ENCODE data around the gene KLHL25.

The KLHL25 gene

DNA sequence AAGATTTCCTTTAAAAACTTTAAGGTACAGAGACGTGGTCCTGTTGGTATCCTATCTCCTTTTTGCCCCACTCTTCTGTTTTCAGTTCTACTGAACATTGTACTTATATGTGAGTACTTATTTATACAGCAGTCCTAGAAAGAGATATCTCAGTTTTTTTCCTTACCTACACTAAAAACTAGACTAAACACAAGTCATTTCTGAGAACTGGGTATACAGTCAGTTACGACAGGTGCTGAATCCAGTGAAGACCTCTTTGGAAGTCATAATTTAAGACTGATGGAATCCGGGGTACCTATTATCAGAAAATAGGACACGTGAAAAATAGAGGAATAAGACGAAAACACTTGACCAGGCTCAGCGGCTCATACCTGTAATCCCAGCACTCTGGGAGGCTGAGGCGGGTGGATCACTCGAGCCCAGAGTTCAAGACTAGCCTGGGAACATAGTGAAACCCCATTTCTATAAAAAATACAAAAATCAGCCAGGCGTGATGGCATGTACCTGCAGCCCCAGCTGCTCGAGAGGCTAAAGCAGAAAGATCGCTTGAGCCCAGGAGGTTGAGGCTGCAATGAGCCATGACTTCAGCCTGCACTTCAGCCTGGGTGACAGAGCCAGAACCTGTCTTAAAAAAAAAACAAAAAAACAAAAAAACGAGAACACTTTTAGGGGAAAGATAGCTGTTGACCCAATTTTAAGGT, 76.3 kb downstream of the KLHL25 start:
- Histone ChIP-seq H4K91ac (ENCODE audit: low read depth, low read length) (no peak overlapping the region), H2AFZ (ENCODE audit: insufficient read depth, low read length, poor library complexity) (no peak overlapping the region), H3K4me1 (ENCODE audit: control insufficient read depth in 1 of 2, insufficient read depth in 2 of 2, low read length in 2 of 2) (no peaks in the 10 kb centered on the region), H3K18ac (ENCODE audit: low read length) (no peak overlapping the region), H2BK12ac (ENCODE audit: low read length) (no peak overlapping the region), H3K9me3 (ENCODE audit: insufficient read depth, low read depth, low read length) (no peaks in the 10 kb centered on the region), H3K9ac (ENCODE audit: low read length) (no peak overlapping the region), H2BK5ac (ENCODE audit: low read depth, low read length, poor library complexity) (no peak overlapping the region), H3K27ac (ENCODE audit: low read depth, low read length) (no peak overlapping the region), H2AK5ac (ENCODE audit: low read length) (no peak overlapping the region), H3K4me2 (ENCODE audit: low read length) (no peak overlapping the region), H3K4ac (ENCODE audit: low read depth, low read length) (no peak overlapping the region), H4K8ac (ENCODE audit: low read depth, low read length) (no peak overlapping the region), H3K79me1 (ENCODE audit: low read length) (no peaks in the 10 kb centered on the region), H3K14ac (ENCODE audit: low read length) (no peak overlapping the region), H3K36me3 (ENCODE audit: control insufficient read depth in 1 of 2, insufficient read depth in 2 of 2, low read length in 2 of 2) (peaks cover 13 to 34% of the 10 kb centered on the region in 2 experiments), H2BK120ac (ENCODE audit: insufficient read depth, low read length, poor library complexity) (no peak overlapping the region), H3K23ac (ENCODE audit: low read length) (no peak overlapping the region), H3K79me2 (ENCODE audit: control insufficient read depth, insufficient read depth, low read length, poor library complexity) (no peaks in the 10 kb centered on the region), H3K27me3 (ENCODE audit: insufficient read depth, low read length) (no peaks in the 10 kb centered on the region), H3K4me3 (ENCODE audit: low read depth, low read length) (no peak overlapping the region), H4K12ac (ENCODE audit: low read depth, low read length) (no peak overlapping the region)
- no CpG with 5 or more reads among the region's 12 CpGs for WGBS (ENCODE audit: extremely low coverage, insufficient coverage, insufficient read length)
- DNase-seq: no peak

DNA sequence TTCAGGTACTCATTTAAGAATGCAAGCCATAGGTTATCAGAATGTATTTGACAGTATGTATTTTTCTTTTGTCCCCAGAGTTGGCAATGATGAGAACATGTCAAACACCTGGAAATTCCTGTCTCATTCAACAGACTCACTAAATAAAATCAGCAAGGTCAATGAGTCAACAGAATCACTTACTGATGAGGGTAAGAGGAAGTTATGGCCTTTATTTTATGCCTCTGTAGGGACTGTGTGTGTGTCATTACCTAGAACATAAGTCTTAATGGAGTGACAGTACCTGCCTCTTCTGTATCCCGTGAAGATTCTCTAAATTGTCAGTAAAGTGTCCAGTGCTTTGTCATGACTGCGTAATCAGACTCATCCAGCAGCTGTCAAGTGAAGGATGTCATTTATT, 77.5 kb downstream of the KLHL25 start:
- no CpG with 5 or more reads among the region's 2 CpGs for WGBS (ENCODE audit: extremely low coverage, insufficient coverage, insufficient read length)
- Histone ChIP-seq H3K4me3 (ENCODE audit: low read depth, low read length) (no peak overlapping the region), H3K79me2 (ENCODE audit: control insufficient read depth, insufficient read depth, low read length, poor library complexity) (no peaks in the 10 kb centered on the region), H4K12ac (ENCODE audit: low read depth, low read length) (no peak overlapping the region), H3K4ac (ENCODE audit: low read depth, low read length) (no peak overlapping the region), H3K4me2 (ENCODE audit: low read length) (no peak overlapping the region), H2AFZ (ENCODE audit: insufficient read depth, low read length, poor library complexity) (no peak overlapping the region), H2BK120ac (ENCODE audit: insufficient read depth, low read length, poor library complexity) (no peak overlapping the region), H3K4me1 (ENCODE audit: control insufficient read depth in 1 of 2, insufficient read depth in 2 of 2, low read length in 2 of 2) (no peaks in the 10 kb centered on the region), H3K9me3 (ENCODE audit: insufficient read depth, low read depth, low read length) (no peaks in the 10 kb centered on the region), H2BK12ac (ENCODE audit: low read length) (no peak overlapping the region), H4K91ac (ENCODE audit: low read depth, low read length) (no peak overlapping the region), H2AK5ac (ENCODE audit: low read length) (no peak overlapping the region), H3K27ac (ENCODE audit: low read depth, low read length) (no peak overlapping the region), H3K14ac (ENCODE audit: low read length) (no peak overlapping the region), H2BK5ac (ENCODE audit: low read depth, low read length, poor library complexity) (no peak overlapping the region), H4K8ac (ENCODE audit: low read depth, low read length) (no peak overlapping the region), H3K23ac (ENCODE audit: low read length) (no peak overlapping the region), H3K9ac (ENCODE audit: low read length) (no peak overlapping the region), H3K18ac (ENCODE audit: low read length) (no peak overlapping the region), H3K79me1 (ENCODE audit: low read length) (no peaks in the 10 kb centered on the region), H3K36me3 (ENCODE audit: control insufficient read depth in 1 of 2, insufficient read depth in 2 of 2, low read length in 2 of 2) (peaks cover 13 to 29% of the 10 kb centered on the region in 2 experiments), H3K27me3 (ENCODE audit: insufficient read depth, low read length) (no peaks in the 10 kb centered on the region)
- peak; percentile 26 to 71 for DNase-seq

DNA sequence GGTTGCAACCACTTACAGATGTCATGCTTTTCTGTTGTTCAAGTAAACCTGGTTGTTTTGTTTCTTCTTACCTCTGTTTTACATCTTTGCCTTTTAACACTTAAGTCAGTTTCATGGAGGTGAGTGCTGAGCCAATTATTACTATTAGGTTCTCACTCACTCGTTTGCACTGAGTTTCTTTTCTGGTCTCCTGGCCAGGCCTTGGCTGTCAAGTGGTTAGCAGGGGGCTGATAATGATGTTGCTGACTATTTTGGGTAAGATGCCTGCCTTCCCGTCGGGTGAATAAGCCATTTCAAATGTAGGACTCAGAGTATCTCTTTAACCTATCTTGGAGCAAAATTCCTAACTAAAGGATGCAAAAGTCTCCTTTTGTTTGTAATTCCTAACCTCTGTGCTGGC, 78.5 kb downstream of the KLHL25 start:
- Histone ChIP-seq H3K4ac (ENCODE audit: low read depth, low read length) (no peak overlapping the region), H4K91ac (ENCODE audit: low read depth, low read length) (no peak overlapping the region), H4K12ac (ENCODE audit: low read depth, low read length) (no peak overlapping the region), H3K9me3 (ENCODE audit: insufficient read depth, low read depth, low read length) (no peaks in the 10 kb centered on the region), H3K23ac (ENCODE audit: low read length) (no peak overlapping the region), H2BK120ac (ENCODE audit: insufficient read depth, low read length, poor library complexity) (no peak overlapping the region), H2AK5ac (ENCODE audit: low read length) (no peak overlapping the region), H3K14ac (ENCODE audit: low read length) (no peak overlapping the region), H3K4me3 (ENCODE audit: low read depth, low read length) (no peak overlapping the region), H2AFZ (ENCODE audit: insufficient read depth, low read length, poor library complexity) (no peak overlapping the region), H3K36me3 (ENCODE audit: control insufficient read depth in 1 of 2, insufficient read depth in 2 of 2, low read length in 2 of 2) (peaks cover 18 to 28% of the 10 kb centered on the region in 2 experiments), H2BK5ac (ENCODE audit: low read depth, low read length, poor library complexity) (no peak overlapping the region), H3K27me3 (ENCODE audit: insufficient read depth, low read length) (no peaks in the 10 kb centered on the region), H3K79me2 (ENCODE audit: control insufficient read depth, insufficient read depth, low read length, poor library complexity) (no peaks in the 10 kb centered on the region), H3K4me1 (ENCODE audit: control insufficient read depth in 1 of 2, insufficient read depth in 2 of 2, low read length in 2 of 2) (no peaks in the 10 kb centered on the region), H3K27ac (ENCODE audit: low read depth, low read length) (no peak overlapping the region), H4K8ac (ENCODE audit: low read depth, low read length) (no peak overlapping the region), H3K4me2 (ENCODE audit: low read length) (no peak overlapping the region), H3K79me1 (ENCODE audit: low read length) (no peaks in the 10 kb centered on the region), H3K18ac (ENCODE audit: low read length) (no peak overlapping the region), H2BK12ac (ENCODE audit: low read length) (no peak overlapping the region), H3K9ac (ENCODE audit: low read length) (peak overlapping the region; percentile 27)
- DNase-seq: peak in 1 of 2 donors; percentile 43
- WGBS (ENCODE audit: extremely low coverage, insufficient coverage, insufficient read length): no CpG with 5 or more reads among the region's 3 CpGs

DNA sequence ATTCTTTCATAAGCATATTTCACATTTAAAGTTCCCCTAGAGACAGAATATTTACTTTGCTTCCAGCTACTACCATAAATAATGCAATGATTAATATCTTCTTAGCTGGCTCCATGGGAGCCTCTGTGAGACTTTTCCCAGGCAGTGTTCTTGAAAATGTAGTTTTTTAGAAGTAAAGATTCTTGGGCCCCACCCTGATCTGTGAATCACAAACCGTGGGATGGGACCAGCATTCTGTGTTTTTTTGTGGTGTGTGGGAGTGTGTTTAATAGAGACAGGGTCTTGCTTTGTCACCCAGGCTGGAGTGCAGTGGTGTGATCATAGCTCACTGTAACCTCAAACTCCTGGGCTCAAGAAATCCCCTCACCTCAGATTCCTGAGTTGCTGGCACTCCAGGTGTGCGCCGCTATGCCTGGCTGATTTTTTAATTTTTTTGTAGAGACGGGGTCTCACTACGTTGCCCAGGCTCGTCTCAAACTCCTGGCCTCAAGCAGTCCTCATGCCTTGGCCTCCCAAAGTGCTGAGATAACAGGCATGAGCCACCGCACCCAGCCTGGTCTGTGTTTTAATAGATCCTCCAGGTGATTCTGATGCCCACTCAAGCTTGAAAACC, 83.0 kb downstream of the KLHL25 start:
- Histone ChIP-seq H3K14ac (ENCODE audit: low read length) (no peak overlapping the region), H3K4me1 (ENCODE audit: control insufficient read depth in 1 of 2, insufficient read depth in 2 of 2, low read length in 2 of 2) (peaks cover 3 to 13% of the 10 kb centered on the region in 2 experiments), H2BK12ac (ENCODE audit: low read length) (no peak overlapping the region), H2AFZ (ENCODE audit: insufficient read depth, low read length, poor library complexity) (no peak overlapping the region), H3K4me3 (ENCODE audit: low read depth, low read length) (no peak overlapping the region), H2BK5ac (ENCODE audit: low read depth, low read length, poor library complexity) (no peak overlapping the region), H2BK120ac (ENCODE audit: insufficient read depth, low read length, poor library complexity) (no peak overlapping the region), H3K18ac (ENCODE audit: low read length) (no peak overlapping the region), H2AK5ac (ENCODE audit: low read length) (no peak overlapping the region), H3K79me2 (ENCODE audit: control insufficient read depth, insufficient read depth, low read length, poor library complexity) (no peaks in the 10 kb centered on the region), H4K91ac (ENCODE audit: low read depth, low read length) (no peak overlapping the region), H3K23ac (ENCODE audit: low read length) (no peak overlapping the region), H3K79me1 (ENCODE audit: low read length) (no peaks in the 10 kb centered on the region), H3K4me2 (ENCODE audit: low read length) (no peak overlapping the region), H3K9ac (ENCODE audit: low read length) (no peak overlapping the region), H3K36me3 (ENCODE audit: control insufficient read depth in 1 of 2, insufficient read depth in 2 of 2, low read length in 2 of 2) (peaks cover 12 to 15% of the 10 kb centered on the region in 2 experiments), H4K8ac (ENCODE audit: low read depth, low read length) (no peak overlapping the region), H3K27ac (ENCODE audit: low read depth, low read length) (no peak overlapping the region), H3K4ac (ENCODE audit: low read depth, low read length) (no peak overlapping the region), H4K12ac (ENCODE audit: low read depth, low read length) (no peak overlapping the region), H3K27me3 (ENCODE audit: insufficient read depth, low read length) (no peaks in the 10 kb centered on the region), H3K9me3 (ENCODE audit: insufficient read depth, low read depth, low read length) (no peaks in the 10 kb centered on the region)
- DNase-seq: peak in 1 of 2 donors; percentile 23
- no CpG with 5 or more reads among the region's 7 CpGs for WGBS (ENCODE audit: extremely low coverage, insufficient coverage, insufficient read length)
